Measurements from ENCODE around the gene ZNF93. TPM values are rescaled to one million over a fixed set of nuclear protein-coding genes. Genes with fewer than 3 reads are reported as not detected.
"Not testable (repeated sequence)": the region's sequence is repeated elsewhere in the genome, so short reads cannot be mapped to it uniquely, and the experiment has no call there.

ZNF93 gene
- total RNA-seq (2014; rRNA removed; shearing (Covaris generic)) = 0.17 TPM in 1 of 2 replicates, not detected in the other
- polyA plus RNA-seq (2014; cell fraction: nucleus; rRNA removed) = not detected in 2 replicates

- no peak for DNase-seq (ENCODE audit: extremely low read depth, low read depth)
Observed at GRCh38 chr19:19900729-19901444, at the start of gene ZNF93. Gene ZNF93, plus strand, starts transcription at chr19:19900946. Its CDS starts 143 bp downstream, at chr19:19901089.

GRCh38 chr19:19851740-19852139 is 49.0 kb upstream of the ZNF93 start:
- DNase-seq (ENCODE audit: extremely low read depth, low read depth) = not testable (repeated sequence)

DNA sequence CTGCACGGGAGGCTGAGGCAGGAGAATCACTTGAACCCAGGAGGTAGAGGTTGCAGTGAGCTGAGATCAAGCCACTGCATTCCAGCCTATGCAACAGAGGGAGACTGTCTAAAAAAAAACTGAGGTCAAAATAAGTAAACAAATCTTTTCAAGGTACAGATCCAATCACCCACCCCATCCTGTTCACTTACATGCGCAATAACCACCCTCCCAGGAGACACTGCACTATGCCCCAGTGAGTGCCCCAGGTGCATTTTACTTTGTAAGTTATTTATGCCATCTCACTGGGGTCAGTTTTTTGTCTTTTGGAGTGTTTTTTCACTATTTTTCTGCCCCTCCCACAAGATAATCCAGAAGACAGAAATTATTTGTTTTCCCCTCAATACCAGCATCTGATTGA is 42.0 kb upstream of the ZNF93 start:
- no peak for DNase-seq (ENCODE audit: extremely low read depth, low read depth)

GRCh38 chr19:19860756-19861390 is 39.9 kb upstream of the ZNF93 start:
- no peak for DNase-seq (ENCODE audit: extremely low read depth, low read depth)

- peak; percentile 65 for DNase-seq (ENCODE audit: extremely low read depth, low read depth)
Observed at GRCh38 chr19:19865750-19866610, 34.8 kb upstream of the ZNF93 start, which contains the start of gene ZNF253. Gene ZNF253, plus strand, starts transcription at chr19:19865882. Its CDS starts 115 bp downstream, at chr19:19865997.

DNA sequence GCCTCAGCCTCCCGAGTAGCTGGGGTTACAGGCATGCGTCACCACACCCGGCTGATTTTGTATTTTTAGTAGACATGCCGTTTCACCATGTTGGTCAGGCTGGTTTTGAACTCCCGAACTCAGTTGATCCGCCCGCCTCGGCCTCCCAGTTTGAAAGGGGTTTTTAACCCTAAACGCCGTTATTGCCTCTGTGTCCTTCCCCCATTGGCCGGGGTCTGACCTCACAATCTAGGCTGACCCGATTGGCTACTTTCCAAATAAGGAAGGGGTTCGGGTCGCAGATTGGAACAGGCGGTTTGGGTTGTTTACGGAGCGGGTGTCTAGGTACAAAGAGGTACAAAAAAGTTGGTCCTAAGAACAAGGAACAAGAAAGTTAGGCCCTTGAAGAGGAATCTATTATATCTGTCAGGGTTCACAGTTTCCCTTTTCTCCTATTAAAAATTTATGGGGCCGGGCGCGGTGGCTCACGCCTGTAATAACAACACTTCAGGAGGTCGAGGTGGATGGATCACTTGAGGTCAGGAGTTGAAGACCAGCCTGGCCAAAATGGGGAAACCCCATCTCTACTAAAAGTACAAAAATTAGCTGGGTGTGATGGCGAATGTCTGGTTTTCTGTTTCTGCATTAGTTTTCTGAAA is 34.0 kb upstream of the ZNF93 start:
- no peak for DNase-seq (ENCODE audit: extremely low read depth, low read depth)

GRCh38 chr19:19870086-19870485 is 30.7 kb upstream of the ZNF93 start:
- DNase-seq (ENCODE audit: extremely low read depth, low read depth) = not testable (repeated sequence)

GRCh38 chr19:19871932-19872331 is 28.8 kb upstream of the ZNF93 start:
- no peak for DNase-seq (ENCODE audit: extremely low read depth, low read depth)

DNA sequence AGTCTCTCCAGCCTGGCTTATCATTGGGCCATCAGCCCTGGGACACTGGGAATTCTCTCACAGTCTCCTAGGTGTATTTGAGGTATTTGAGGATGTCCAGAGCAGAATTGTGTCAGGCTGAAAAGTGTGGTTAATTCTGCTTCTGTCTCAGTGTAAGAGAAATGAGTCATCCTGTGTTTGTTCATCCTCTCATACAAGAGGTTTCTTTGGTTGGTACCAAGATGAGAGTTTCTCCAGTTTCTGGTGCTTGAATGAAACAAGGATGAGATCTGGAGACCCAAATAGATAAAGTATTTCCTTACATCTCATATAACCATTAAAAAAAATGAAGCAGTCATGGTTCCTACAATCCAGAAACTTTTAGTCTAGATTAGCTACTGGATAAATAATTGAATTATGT is 27.4 kb upstream of the ZNF93 start:
- no peak for DNase-seq (ENCODE audit: extremely low read depth, low read depth)

GRCh38 chr19:19877724-19878123 is 23.0 kb upstream of the ZNF93 start:
- no peak for DNase-seq (ENCODE audit: extremely low read depth, low read depth)

GRCh38 chr19:19884583-19884982 is 16.2 kb upstream of the ZNF93 start:
- DNase-seq (ENCODE audit: extremely low read depth, low read depth) = no peak

DNA sequence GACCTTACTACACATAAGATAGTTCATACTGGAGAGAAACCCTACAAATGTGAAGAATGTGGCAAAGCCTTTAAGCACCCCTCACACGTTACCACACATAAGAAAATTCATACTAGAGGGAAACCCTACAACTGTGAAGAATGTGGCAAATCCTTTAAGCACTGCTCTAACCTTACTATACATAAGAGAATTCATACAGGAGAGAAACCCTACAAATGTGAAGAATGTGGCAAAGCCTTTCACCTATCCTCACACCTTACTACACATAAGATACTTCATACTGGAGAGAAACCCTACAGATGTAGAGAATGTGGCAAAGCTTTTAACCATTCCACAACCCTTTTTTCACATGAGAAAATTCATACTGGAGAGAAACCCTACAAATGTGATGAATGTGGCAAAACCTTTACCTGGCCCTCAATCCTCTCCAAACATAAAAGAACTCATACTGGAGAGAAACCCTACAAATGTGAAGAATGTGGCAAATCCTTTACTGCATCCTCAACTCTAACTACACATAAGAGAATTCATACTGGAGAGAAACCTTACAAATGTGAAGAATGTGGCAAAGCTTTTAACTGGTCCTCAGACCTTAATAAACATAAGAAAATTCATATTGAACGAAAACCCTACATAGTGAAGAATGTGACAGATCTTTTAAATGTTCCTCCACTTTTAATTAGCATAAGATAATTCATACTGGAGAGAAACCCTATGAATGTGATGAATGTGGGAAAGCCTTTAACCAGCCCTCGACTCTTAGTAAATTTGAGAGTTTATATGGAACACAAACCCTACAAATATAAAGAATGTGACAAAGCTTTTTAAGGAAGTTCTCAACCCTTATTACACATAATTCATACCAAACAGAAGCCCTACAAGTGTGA is 8.4 kb upstream of the ZNF93 start:
- DNase-seq (ENCODE audit: extremely low read depth, low read depth) = not testable (repeated sequence)

DNA sequence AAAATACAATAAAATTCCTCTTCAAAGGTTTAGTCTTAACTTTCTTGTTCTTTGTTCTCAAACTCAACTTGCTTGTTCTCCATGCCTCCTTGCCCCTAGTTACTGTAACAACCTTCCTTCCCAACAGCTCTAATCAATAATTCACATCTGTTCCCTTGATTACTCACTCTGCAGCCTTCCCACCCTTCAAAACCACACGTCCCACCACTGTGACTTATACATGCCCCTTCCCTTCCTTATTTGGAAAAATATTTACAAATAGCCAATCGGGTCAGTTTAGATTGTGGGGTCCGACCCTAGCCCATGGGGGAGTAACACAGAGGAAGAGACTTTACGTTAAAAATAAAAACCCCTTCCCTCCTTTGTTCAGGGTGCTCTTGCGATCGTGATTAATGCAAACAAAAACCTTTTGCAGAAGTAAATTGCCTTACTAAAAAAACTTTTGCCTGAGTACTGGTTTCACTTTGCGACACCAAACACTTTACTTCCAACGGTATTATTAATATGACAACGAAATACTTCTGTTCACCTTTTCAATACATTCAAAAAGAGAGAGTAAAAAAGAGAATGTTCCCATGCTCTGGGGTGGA is 512 bp upstream of the ZNF93 start:
- DNase-seq (ENCODE audit: extremely low read depth, low read depth) = no peak

- not testable (repeated sequence) for DNase-seq (ENCODE audit: extremely low read depth, low read depth)
Observed at GRCh38 chr19:19907551-19907950, 6.8 kb downstream of the ZNF93 start.

DNA sequence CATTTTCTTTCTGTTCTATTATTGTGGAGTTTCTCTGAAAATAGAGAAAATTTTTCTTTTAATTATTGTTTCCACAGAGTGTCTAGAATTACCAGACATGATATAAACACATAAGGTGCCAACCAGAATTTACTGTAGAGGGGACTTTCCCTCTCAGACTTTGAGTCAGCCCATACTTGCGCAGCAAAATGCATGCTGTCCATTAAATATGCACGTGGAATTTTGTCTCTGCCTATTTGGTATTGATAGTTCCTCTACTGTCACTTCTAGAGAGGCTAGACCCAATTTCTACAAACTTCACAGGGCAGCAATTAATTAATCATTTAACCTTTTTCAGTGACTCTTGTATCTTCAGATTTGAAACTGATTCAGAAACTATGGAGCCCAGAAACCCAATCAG is 8.9 kb downstream of the ZNF93 start:
- no peak for DNase-seq (ENCODE audit: extremely low read depth, low read depth)

DNA sequence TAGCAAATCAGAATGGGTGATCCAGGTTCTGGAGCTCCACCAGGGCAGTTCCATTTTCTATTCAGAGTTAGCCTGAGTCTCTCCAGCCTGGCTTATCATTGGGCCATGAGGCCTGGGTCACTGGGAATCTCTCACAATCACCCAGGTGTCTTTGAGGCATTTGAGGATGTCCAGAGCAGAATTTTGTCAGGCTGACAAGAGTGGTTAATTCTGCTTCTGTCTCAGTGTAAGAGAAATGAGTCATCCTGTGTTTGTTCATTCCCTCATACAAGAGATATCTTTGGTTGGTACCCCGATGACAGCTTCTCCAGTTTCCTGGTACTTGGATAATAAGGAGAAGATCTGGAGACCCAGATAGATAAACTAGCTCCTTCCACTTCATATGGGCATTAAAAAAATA is 10.4 kb downstream of the ZNF93 start:
- DNase-seq (ENCODE audit: extremely low read depth, low read depth) = no peak

DNA sequence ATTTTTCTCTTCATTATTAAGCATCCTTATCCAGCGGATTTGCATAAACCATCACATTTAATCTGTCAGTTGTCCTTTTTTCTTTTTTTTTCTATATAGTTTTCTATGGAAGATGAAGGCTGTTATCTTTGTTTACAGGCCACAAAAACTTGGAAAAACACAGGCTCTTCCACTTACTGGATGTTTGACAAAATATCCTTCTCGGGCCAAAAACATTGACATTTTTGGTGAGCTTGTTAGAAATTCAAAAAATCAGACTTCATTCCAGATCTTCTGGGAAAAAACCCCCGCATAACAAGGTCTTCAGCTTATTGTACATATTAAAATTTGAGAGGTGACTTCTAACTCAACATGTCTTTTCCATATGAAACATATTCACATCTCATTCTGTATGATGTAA is 13.8 kb downstream of the ZNF93 start:
- no peak for DNase-seq (ENCODE audit: extremely low read depth, low read depth)

DNA sequence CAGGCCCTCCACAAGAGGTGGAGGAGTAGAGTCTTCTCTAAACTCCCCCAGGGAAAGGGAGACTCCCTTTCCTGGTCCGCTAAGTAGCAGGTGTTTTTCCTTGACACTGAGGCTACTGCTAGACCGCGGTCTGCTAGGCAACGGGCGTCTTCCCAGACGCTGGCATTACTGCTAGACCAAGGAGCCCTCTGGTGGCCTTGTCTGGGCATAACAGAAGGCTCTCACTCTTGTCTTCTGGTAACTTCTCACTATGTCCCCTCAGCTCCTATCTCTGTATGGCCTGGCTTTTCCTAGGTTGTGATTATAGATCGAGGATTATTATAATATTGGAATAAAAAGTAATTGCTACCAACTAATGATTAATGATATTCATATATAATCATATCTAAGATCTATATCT is 29.7 kb downstream of the ZNF93 start:
- not testable (repeated sequence) for DNase-seq (ENCODE audit: extremely low read depth, low read depth)
